ENCODE data around the gene RFX7.
"Not testable (repeated sequence)": the region's sequence is repeated elsewhere in the genome, so short reads cannot be mapped to it uniquely, and the experiment has no call there.

Gene RFX7

DNA sequence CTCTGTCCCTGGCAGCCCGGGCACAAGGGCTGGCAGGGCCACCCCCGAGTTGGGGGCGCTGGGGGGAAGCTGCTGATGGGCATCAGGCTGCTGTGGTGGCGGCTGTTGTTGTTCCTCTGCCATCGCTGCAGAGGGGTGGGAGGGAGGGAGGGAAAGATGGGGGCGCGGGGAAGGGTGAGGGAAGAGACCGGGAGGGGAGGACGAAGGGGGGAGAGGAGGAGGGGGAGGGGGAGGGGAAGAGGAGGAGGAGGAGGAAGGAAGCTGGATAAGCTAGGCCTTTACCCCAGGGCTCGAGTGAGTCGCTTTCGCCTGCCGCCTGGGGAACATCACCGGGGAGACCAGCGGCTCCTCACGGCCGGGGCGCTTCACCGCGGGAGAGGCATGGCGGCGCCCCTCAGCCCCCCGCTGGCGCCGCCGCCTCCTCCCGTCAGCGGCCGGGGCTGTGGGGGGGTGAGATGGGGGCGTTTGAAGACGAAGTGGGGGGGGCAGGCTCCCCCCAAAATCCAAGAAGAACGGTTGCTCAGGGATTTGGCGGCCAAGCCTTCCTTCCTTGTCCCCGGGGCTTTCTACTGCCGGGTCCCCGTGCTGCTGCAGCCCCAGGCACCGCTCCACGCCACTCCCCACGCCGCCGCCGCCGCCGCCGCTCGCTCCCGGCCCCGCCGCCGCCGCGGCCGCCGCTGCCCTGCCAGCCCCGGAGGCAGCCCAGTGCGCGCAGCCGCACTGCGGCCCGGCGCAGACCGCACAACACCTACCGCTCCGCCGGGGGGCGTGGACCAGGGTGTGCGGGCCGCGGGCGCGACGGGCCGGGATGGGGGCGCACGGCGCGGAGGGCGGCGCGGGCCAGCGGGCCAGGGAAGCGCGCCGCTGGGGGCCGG lies at the start of gene RFX7:
Gene RFX7 (minus strand): TSS at position 717 of the 875 bp plus-strand sequence. CDS start 594 bp downstream, at position 123.
- DNase-seq: peak; percentile 74

DNA sequence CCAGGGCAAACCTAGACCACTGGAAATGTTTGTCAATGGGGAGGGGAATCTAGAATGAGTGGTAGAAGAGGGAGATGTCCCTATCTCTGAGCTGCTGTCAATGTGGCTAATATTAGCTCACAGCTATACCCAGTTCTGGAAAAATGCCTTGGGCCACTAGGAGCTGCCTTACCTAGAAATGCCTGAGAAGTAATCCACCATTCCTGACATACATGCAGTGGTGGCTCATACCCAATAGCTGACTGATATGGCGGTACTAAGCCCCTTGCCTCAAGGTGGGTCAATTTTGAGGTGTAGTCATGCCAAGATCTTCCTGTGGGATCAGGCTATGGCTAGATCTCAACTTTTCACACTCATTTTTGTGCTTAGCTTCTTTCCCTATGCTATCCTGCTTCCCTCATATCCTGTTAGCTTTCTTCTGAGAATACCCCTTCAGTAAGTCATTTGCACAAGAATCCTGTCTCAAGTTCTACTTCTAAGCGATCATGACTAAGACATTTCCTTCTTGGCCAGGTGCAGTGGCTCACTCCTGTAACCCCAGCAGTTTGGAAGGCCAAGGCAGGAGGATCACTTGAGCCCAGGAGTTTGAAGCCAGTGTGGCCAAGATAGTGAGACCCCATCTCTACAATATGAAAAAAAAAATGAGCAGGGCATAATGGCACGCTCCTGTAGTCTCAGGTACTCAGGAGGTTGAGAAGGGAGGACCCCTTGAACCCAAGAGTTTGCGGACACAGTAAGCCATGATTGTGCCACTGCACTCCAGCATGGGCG lies 49.1 kb upstream of the RFX7 start:
- no peak for DNase-seq

DNA sequence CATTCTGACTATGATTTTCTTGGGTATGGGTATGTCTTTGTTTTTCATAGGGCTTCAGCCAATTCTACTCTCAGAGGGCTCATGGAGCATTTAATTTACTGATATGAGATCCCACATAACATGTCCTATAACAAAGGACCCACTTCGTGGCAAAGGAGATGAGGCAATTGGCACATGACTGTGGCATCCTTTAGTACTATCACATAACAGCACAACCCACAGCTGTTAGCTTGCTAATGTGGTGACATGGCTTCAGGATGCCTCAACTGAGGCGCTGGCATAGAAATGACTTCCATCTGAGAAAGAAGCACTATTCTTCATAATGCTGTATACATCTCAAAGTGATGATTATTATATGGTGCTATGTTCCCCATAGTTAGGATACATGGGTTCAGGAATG lies 48.1 kb upstream of the RFX7 start:
- no peak for DNase-seq

DNA sequence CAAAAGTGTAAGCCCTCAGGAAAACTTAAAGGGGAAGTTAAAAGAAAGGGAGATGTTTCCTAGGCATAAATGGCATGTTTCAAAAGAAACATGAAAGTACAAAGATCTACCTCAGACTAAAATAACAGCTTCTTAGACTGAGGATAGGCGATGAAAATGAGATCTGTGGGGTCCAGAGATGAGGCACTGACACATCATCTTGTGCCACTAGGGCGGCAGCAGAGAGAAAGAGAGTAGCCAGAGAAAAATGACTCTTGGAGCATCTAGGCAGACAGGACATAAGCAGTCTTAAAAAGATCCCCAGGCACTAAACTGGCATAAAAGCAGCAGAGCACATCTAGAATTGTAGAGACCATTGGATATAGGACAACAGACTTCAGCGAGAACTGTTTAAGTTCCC lies 42.5 kb upstream of the RFX7 start:
- DNase-seq: no peak

DNA sequence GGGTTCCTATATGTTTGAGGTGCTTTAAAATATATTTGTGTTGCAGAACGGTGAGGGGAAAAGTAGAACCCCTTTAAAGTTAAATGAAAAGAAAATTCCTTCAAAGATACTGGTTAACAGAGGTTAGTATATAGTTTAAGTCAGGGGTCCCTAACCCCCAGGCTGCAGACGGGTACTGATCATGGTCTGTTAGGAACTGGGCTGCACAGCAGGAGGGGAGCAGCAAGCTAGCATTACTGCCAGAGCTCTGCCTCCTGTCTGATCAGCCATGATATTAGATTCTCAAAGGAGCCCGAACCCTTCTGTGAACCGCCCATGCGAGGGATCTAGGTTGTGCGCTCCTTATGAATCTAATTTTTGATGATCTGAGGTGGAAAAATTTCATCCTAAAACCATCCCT lies 37.5 kb upstream of the RFX7 start:
- DNase-seq: no peak

DNA sequence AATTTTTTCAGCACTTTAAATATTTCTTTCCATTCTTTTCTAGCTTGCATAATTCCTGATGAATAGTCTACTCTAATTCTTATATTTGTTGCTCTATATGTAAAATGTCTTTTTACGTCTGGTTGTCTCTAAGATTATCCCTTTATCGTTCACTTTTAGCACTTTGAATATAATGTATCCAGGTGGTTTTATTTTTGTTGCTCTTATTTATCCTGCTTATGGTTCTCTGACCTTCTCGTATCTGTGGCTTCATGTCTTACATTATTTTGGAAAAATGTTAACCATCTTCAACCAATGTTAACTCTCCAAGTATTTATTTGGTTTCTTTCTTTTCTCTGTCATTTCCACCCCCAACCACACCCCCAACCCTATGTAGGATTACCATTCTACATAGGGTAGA lies 30.0 kb upstream of the RFX7 start:
- no peak for DNase-seq

DNA sequence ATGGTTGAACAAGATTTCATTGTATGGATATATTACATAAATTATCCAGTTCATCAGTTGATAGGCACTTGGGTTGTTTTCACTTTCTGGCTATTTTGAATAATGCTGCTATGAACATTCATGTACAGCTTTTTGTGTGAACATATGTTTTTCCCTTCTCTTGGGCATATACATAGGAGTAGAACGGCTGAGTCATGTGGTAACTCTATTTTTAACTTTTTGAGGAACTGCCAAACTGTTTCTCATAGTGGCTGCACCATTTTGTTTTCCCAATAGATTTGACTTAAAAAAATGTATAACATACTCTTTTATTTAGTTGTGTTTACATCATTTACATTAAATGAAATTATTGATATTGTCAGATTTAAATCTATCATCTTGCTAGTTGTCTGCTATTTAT lies 28.8 kb upstream of the RFX7 start:
- peak; percentile 2 for DNase-seq

DNA sequence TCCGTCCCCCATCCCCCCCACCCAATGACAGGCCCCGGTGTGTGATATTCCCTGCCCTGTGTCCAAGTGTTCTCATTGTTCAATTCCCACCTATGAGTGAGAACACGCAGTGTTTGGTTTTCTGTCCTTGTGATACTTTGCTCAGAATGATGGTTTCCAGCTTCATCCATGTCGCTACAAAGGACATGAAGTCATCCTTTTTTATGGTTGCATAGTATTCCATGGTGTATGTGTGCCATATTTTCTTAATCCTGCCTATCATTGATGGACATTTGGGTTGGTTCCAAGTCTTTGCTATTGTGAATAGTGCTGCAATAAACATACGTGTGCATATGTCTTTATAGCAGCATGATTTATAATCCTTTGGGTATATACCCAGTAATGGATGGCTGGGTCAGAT lies 22.8 kb upstream of the RFX7 start:
- not testable (repeated sequence) for DNase-seq

DNA sequence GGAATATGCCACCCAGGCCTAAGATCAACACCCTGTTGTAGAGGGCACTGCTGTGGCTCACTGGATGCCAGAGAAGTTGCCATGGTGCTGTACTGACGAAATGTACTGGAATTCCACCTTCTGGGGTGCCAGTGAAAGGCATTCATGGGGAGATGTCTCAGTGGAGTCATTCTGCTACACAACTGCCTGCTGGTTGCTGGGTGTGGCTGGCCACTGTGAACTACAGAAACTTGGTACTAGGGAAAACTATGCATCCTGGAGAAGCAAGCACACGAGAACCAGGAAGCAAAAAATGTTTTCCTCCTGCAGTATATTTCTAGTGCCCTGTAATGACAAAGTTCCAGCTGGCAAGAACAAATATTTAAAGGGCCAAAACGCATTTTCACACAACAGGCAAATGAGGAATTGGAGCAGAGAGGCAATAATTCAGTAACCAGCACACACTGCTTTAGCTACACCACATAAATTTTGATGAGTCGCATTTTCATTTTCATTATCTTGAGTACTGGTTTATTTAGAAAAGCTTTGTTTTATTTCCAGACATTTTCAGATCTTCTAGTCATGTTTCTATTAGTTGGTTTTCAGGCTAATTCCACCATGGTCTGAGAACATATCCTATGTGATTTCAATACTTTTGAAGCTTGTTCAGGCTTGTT lies 18.3 kb upstream of the RFX7 start:
- DNase-seq: no peak

DNA sequence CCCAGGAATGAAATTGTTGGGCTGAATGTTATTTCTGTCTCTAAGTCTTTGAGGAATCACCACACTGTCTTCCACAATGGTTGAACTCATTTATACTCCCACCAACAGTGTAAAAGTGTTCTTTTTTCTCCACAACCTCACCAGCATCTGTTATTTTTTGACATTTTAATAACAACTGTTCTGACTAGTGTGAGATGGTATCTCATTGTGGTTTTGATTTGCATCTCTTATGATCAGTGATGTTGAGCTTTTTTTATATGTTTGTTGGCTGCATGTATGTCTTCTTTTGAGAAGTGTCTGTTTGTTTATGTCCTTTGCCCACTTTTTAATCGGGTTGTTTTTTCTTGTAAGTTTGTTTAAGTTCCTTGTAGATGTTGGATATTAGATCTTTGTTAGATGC lies 13.6 kb upstream of the RFX7 start:
- DNase-seq: not testable (repeated sequence)

DNA sequence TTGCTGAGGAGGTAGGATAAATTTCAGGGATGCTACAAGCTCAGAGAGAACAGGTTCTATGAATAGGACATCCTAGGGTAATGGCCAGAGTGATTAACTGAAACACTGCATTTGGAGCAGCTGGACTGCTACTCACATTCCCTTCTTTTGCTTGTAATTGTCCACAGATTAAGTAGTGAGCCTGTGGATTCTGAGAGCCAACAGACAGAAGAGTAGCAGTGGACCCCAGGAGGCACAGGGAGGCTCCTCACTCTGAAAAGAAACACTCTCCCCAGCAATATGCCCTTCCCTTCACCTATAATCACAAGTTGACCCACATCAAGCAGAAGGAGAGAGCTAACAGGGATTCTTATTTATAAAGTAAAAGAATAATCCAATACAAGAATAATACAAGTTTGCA lies 10.6 kb upstream of the RFX7 start:
- no peak for DNase-seq

DNA sequence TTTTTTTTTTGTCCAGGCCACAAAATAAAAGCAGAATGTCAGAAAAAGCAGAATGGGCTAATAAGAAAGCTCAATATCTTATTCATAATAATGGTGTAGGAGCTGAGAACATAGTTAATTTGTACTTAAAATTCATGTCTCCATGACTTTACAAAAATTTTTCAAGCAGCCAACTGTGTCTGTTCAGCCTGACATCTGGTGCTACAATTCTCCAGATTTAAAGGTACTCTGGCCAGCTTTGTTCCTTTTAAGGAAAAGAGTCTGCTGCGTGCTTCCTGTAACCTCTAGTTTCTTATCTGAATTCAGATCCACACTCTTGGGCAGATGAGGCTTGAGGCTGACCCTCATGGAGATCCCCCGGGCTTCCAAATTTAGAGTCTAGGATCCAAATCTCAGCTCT lies 8.7 kb upstream of the RFX7 start:
- no peak for DNase-seq

DNA sequence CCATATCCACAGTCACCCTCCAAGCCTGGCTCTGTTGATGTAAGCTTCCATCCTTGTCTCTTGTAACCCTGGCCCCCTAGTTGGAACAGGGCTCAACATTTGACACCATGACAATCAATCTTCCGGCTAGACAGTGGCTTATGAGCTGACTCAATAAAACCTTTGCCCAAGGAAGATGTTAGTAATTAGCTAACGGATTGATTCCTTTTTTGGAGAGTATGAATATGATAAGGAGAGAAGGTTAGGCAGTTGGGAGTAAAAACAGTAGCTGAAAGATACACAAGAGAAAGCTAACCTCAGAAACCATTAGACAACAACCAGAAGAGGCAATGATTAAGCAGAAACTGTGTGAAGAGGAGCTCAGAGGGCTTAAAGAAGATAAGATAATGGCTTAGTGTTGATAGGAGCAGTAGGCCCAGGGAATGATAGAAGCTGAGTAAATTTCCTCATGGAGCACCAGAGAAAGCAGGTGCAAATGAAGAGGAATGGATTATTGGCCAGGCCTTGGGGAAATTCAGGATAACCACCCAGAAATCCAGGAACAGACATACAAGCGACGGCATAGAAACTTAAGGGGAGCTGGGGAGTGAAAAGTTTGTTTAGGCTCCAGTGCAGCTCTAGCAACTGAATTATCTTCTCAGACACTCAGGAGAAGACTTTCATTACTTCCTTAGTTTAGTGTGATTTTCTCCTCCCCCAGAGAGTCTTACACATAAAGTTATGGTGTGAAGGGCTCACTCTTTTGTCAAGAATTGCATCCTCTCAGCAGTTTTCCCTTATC lies 7.8 kb upstream of the RFX7 start:
- no peak for DNase-seq

DNA sequence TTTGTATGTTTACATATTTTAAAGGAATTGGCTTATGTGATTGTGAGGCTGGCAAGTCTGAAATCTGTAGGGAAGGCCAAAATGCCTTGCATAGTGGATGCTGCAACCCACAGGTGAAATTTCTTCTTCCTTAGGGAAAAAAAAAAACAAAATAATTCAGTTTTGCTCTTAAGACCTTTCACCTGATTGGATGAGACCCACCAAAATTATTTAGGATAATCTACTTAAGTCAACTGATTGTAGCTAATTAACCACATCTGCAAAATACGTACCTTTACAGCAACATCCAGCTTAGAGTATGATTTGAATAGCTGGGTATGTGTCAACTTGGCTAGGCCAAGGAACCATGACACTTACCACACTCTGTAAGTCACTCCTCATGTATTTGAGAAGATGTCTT lies 6.9 kb upstream of the RFX7 start:
- DNase-seq: no peak

DNA sequence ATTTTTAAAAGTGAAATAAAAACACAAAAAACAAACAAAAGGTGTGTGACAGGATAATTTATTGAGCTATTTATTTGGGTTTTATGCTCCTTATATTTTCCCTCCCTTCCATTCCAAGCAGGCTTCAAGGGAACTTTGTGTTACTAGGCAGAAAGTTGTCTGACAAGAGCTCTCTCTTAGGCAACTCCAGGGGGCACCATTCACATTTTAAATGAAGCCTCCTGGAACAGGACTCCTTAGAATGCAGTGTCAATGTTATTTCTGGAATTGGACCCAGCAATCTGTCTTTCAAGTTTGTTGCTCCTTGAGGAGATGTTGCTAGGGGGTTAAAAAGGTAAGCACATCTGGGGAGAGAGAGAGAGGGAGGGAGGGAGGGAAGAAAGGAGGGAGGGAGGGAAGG lies 5.4 kb upstream of the RFX7 start:
- peak; percentile 28 for DNase-seq

DNA sequence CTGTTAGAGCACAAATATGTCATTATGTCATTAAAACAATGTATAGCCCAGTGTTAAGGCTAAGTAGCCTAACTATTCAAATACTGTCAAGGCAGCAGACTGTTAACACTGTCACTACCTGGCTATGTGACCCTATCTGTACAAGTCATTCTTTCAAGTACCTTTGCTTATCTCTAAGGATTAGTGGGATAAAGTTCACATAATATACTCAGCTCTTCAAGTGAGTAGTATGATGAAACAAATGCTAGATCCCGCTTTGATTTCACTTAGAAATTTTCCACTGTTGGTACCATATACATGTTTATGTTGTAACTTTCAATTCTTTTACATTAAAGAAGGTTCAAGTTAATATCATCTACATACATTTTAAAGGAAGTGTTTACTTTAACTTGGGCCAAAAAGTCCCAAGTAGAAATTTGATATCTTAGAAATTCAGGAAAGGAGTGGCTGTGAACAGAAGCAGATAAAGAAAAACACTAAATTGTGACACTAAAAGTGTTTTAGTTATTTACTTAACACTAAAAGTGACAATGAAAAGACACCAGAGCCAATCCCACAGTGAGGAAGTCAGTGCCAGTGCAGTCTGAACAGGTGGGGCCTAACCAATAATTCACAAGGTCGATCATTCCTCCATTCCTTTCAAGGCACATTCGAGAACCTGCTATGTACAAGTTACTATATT lies 4.8 kb upstream of the RFX7 start:
- no peak for DNase-seq

DNA sequence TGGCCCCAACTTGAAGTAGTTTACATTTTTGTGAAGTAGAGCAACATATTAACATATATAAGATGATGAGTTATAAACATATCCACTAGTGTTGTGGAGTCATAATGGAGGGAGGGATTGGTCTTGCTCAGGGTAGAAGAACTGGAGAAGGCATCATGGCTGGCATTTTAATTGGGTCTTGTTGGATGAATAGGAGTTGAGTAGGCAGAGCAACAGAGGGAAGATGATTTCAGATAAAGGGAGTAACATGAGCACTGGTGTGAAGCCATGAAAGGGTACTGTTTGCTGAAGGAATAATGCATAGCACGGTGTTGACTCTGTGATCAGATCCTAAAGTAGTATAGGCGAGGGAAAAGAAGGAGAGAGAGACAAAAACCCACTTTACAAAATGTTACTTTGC lies 3.6 kb upstream of the RFX7 start:
- DNase-seq: no peak

DNA sequence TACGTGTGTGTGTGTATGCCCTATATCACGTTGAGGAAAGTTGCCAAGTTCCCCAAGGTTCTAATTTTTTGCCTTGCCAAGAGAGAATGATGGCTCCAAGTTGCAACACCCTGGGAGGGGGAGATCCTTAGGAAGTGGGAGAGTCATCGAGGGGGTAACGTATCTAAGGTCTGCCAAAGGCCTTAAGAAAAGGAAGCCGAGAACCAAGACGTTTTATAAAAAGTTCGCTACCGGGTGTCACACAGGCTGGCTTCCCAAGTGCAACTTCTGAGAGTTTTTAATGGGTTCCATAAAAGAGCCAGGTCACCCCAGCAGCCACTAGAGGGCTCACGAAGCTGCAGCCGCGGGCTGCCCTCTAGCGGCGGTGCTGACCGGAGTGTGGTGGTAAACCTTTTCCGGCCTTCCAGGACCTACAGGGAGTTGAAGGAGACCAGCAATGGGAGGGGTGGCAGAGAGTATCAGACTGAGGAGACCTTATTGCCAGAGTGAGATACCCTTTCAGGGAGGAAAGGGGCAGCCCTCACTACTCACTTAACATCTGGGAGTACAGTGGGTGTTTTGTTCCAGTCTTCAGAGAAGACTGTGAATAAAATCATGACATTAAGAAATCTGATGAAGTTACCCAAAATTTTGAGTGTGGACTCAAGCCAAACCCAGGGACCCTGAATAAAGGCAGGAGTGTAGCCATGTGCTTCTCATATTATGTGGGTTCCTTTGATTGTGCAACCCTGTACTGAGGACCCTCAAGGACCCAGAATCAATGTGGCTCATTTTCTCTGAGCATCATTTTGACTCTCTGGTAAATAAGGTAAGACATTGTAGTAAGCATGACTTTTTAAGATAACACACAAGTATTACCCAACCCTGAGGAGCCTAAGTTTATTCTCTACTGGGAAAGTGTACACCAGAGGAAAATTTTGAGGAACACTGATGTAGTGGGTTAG lies 2.5 kb upstream of the RFX7 start:
- DNase-seq: peak; percentile 90

DNA sequence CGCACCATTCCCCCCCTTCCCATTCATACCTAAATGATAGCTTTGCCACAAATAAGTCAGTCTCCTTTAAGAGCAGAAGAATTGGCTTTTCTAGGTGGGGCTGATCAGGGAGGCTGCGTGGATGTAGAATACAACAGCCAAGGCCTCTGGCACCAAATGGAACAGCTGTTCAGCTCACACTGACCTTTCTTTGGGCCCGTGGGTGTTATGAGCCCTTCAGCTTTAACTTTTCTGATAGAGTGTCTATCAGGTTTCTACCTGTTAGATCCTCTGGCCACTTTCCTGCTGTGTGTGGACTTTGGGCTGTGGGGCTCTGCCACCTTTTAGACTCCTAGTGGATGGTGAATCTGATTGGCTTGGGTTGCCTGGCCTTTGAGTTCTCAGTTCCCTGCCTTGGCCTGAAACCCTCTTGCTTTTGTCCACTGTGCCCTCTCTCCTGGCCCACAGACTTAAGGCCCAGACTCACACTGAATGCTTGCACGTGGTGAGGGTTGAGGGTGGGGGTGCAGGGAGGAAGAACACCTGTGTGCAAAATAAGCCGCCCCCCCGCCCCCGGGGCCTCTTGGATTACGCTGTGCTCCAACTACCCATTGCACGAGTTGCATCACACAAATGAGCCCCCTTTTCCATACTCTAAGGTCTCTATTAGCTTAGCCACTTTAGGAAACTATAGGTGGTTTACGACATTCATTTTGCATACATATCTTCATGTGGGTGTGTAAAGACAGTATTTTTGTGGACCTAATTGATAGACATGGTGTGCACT lies 1.3 kb upstream of the RFX7 start:
- DNase-seq: no peak
